H1 (cell line): ENCODE results near the gene ANKMY2. TPM values are rescaled to one million over a fixed set of nuclear protein-coding genes. Genes with fewer than 3 reads are reported as not detected.

Source experiments
- BACH1 ChIP-seq: IDR thresholded peaks from 2 replicates; pipeline ENCODE4 v1.6.1; 2012; ENCODE audit warnings: low read length, improper control_type of control experiment
- FOSL1 ChIP-seq: IDR thresholded peaks from 2 replicates; pipeline ENCODE4 v1.6.1; 2011; ENCODE audit warnings: mild to moderate bottlenecking, low read depth, low read length, moderate library complexity; ENCODE audit not compliant: insufficient read depth
- KDM5A ChIP-seq: fragments of 200-600 bp; IDR thresholded peaks from 2 replicates; pipeline ENCODE4 v1.7.1; 2012; ENCODE audit warnings: mild to moderate bottlenecking, low read length, inconsistent platforms, mixed read lengths
- NRF1 ChIP-seq: IDR thresholded peaks from 2 replicates; pipeline ENCODE4 v1.6.1; 2011; ENCODE audit warnings: mild to moderate bottlenecking, low read depth, low read length, improper control_type of control experiment
- TBP ChIP-seq: IDR thresholded peaks from 2 replicates; pipeline ENCODE4 v1.6.1; 2011; ENCODE audit warnings: low read depth, low read length, improper control_type of control experiment
- polyA plus RNA-seq, 7 experiments: library from polyadenylated mRNA; depleted of rRNA in 3 of 7; stranded (reverse) in 5 of 7; unstranded in 2 of 7; fragments of >200 nt in 5 of 7; fragments of 200-250 nt in 2 of 7; gene quantifications; 1 replicate in 5 of 7; 2 replicates in 1 of 7; 4 replicates in 1 of 7; pipeline versions ENCODE4 v1.2.1 to v1.2.3, GENCODE V29; 2011 to 2013; ENCODE audit warnings: missing spikeins in 2 of 7, mixed read lengths in 2 of 7
- total RNA-seq: library from RNA; stranded (reverse); fragmentation: NEBNext Ultra II Directional; extraction: Animal tissue kit (Norgen Biotek cat#: 25700); gene quantifications from 2 replicates; pipeline ENCODE4 v1.2.1, GENCODE V29; 2021
- TF ChIP-seq, protein P1 (sequence below): IDR thresholded peaks from 2 replicates; pipeline ENCODE4 v1.6.1; 2011; ENCODE audit warnings: low read length, improper control_type of control experiment

ANKMY2 gene
- total and polyA plus RNA-seq, 2 of the 8 experiments (the other 6 are each of a cell fraction or from before 2014, with no cell fraction given): 5.2 to 9.3 TPM

DNA sequence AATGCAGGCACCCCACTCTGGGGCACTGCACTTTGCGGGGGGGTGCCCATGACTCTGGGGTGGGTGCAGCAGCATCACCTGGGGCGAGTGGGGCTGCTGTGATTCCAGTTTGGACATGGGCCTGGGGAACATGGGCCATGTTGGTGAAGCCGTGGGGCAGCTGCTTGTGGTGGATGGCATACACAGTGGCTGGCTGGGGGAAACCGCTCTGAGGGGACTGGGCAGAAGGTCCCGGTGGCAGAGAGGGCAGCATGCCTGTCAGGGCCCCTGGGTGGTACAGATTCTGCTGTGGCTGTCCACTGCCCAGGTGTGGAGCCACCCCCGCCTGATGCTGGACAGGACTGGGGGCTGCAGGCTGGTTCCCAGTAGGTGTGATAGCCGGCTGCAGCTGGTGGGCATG, 61.7 kb downstream of the ANKMY2 start (continued):
- TF ChIP-seq, protein P1, sequence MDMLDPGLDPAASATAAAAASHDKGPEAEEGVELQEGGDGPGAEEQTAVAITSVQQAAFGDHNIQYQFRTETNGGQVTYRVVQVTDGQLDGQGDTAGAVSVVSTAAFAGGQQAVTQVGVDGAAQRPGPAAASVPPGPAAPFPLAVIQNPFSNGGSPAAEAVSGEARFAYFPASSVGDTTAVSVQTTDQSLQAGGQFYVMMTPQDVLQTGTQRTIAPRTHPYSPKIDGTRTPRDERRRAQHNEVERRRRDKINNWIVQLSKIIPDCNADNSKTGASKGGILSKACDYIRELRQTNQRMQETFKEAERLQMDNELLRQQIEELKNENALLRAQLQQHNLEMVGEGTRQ: no peak
- TF ChIP-seq NRF1 (no peak), BACH1 (no peak), TBP (no peak), KDM5A (no peak), FOSL1 (no peak)
